ENCODE data around the gene GJD4.

GRCh38 chr10:35585356-35585755 lies 19.8 kb upstream of the GJD4 start:
- TF ChIP-seq CTCF (IDR thresholded peaks at IDR 0.05) (no peak), POLR2A (IDR thresholded peaks at IDR 0.05) (no peak)

Measured in esophagus squamous epithelium (tissue), 4 donors.